Tongue (tissue), 2 donors: ENCODE data around the gene ZBED1. TPM values are rescaled to one million over a fixed set of nuclear protein-coding genes. Genes with fewer than 3 reads are reported as not detected.
"Not testable (repeated sequence)": the region's sequence is repeated elsewhere in the genome, so short reads cannot be mapped to it uniquely, and the experiment has no call there.

ENCODE experiments used
- DNase-seq: peaks from one replicate; pipeline ENCODE4 v3.0.0-alpha.2; 2015
- total RNA-seq: library from RNA; depleted of rRNA; stranded (reverse); fragments of >200 nt; gene quantifications from one replicate; pipeline ENCODE4 v1.2.3, GENCODE V29; 2014

Gene ZBED1
- total RNA-seq, 1 donor from 2014 or later, result 33.6 TPM

DNA sequence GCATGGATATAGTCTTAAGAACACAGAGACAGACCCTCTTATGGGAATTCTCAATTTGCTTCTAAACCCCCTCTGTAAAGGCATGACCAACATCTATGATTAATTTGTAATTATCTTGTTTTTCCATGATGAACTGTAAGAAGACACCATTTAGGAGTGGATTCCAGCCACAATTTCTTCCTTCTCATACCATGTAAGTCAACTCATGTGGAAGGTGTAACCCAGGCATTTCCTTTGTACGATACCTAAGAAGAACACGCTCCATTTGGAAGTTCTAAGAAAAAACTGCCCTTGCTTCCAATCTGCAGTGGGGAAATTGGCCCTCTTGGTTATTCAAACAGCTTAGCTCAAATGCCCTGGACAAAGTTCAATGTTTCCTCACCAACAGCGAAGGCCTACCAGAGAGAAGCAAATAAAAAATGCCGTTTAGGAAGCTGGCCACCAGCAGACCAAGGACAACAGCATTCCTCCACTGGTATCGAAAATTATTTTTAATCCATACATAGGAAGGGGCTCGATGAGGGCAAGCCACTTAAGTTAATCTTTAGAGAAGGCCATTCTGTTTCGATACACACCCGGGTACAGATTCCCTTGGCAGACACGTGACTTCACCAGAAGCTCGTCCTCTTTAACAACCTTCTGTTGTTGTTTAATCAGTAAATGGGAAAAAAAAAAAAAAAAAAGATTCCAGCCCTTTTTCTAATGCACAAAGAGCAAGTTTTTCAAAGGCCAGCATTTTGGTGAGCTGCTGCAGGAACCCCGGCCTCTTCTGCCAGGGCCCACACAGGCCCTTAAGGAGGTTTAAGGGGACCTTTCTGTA is 2.6 kb downstream of the ZBED1 start:
- peak; percentile 47 for DNase-seq

DNA sequence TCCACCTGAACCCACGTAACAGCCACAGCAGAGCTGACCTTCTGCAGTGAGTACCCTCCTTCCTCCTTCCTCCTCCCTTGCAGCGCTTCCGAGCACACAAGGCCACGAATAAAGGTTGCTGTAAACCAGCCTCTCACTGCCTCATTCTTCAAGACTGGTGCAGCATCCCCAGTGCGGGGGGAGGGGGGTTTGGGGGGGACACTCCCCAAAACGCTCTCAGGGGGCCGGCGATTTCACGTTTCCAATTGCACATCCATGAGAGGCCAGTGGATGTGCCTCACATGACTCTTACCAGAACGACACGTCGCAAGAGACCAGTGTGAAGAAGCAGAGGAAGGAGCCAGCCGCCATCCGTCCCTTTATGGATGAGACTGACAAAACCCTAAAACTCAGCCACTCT is 5.2 kb downstream of the ZBED1 start:
- no peak for DNase-seq

DNA sequence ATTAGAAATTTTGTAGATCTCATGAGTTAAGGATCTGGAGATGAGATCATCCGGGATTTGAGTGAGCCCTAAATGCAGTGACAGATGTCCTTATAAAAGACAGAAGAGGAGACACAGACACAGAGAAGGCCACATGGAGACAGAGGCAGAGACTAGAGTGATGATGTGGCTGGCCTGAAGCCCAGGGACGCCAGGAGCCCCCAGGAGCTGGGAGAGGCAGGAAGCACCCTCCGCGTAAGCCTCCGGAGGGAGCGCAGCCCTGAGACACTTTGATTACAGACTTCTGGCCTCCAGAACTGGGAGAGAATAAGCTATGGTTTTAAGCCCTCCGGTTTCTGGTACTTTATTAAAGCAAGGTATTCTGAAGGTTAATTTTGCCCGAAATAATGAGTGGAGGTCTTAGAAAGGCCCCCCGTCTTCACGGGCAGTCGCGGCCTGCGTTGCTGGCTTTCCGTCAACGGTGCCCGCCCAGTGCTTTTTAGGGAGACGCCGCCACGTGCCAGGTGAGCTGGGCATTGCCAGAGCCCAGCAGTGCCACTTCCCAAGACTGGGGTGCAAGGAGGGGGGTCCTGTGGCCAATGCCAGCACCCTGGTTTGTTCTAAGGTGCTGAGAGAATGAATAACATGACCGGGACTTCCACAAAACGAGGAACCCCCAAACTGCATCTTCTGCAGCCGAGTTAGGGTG is 8.1 kb downstream of the ZBED1 start:
- DNase-seq, result no peak

DNA sequence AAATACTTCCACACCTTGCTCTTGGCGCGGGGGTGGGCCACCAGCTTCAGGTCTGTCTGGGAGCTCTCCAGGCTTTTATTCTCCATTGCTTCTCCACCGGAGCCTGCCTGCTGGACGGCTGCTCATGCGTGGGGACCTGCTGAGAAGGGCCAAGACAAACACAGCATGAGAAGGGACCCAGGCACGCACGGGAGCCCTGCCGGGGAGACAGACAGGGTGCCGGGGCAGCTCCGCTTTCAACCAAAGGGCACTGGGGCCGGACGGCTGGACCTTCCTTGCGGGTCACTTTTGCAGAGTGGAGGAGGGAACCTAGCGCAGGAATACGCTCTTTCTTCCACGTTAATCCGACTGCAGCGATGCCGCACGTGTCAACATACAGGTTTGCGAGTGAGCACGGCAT is 10.1 kb downstream of the ZBED1 start:
- no peak for DNase-seq

DNA sequence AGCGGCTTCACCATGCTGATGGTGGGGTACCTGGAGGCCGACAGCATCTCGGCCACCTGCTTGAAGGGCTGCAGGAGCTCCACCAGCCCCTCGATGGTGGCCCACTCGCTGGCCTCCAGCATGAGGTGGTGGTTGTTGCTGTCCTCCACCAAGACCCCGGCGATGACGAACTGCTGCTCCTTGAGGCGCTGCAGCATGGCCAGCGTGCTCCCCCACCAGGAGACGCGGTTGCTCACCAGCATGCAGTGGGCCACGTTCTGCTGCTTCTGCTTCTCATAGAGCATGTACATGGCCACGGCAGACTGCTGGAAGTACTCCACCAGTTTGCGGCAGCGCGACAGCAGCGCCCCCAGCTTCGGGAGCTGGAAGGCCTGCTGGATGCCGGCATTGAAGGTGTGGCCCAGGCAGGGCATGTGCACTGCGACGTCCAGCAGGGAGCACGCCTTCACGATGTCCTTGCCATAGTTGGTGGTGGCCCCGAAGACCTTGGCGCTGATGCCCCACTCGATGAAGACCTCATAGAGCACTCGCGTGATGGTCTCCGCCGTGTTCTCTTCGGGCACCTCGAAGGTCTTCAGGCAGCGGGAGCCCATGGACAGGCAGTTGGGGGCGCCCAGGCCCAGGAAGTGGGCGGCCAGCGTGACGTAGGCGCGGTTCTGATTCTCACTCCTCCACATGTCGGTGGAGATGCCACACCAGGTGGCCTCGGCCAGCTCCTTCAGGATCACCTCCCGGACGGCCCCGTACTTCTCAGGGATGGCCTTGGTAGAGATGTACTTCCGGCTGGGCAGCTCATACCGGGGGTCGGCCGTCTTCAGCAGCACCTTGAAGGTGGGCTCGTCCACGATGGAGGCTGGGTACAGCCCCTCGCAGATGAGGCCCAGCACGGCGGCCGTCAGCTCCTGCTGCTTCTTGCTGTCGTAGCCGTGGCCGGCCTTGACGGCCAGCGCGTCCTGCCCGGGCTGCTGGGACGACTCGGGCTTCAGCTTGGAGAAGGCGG is 11.0 kb downstream of the ZBED1 start:
- DNase-seq, result no peak

DNA sequence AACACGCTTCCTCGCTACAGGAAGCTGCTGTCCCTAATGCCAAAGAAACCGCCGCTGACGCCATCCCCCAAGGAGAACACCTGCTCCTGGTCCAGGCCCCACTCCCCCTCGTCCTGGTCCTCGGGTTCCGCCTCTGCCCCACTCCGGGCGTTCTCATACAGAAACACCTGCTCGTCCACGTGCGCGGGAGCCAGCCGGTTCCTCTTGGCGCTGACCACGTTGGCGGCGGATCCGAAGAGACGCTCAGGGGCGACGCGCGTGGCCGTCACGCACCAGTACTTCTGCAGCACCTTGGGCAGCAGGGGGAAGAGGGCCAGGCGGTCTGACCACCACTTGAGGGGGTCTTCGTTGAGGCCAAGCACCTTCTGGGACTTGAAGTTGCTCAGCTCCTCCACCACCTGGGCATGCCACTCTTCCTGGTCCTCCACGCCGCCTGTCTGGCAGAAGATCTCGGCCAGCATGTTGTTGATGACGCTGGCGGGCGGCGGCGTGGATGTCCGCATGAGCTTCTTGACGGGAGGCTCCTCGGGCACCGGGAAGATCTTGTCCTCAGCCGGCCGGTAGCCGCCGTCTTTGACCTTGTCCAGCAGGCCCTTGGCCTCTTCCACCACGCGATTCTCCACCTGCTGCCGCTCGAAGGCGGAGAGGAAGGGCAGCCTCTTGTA is 12.0 kb downstream of the ZBED1 start:
- DNase-seq, result no peak

DNA sequence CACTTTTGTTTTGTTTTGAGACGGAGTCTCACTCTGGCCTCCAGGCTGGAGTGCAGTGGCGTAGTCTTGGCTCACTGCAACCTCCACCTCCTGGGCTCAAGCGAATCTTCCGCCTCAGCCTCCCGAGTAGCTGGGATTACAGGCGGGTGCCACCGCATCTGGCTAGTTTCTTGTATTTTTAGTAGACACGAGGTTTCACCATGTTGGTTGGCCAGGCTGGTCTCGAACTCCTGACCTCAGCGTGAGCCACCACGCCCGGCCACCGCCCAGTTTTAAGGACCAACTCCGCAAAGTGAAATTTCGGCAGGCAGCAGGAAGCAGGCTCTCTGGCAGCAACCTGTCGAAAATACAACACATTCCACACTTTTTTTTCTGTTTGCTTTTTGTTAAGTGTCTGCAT is 13.4 kb downstream of the ZBED1 start:
- DNase-seq, result no peak

DNA sequence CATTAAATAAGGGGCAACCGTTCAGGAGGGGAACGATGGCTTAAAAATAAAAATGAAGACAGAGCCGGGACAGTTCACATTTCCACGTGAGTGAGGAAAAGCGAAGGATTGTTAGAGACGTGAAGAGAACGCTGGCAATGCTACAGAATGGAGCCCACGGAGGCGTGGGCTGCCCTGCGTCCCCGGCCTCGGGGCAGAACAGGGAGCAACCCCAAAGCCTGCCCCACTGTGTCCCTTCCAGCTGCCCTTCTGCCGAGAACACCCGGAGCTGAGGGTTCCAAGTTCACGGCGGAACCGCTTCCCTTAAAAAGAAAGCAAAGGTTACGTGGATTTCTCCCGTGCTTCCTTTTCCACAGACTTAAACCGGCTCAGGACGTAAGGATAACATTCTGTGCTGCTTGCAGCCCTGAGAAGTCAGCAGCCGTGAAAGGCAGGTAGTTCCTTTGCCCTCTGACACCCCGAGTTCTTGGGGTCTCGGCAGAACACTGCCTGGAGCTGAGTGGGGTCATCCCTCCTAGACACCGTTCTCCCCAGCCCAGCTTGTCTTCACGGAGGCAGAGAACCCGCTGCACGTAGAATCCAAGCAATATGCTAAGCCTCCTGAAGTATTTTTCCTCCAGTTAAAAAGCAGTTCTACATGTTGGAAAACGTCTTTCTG is 14.2 kb downstream of the ZBED1 start:
- no peak for DNase-seq

DNA sequence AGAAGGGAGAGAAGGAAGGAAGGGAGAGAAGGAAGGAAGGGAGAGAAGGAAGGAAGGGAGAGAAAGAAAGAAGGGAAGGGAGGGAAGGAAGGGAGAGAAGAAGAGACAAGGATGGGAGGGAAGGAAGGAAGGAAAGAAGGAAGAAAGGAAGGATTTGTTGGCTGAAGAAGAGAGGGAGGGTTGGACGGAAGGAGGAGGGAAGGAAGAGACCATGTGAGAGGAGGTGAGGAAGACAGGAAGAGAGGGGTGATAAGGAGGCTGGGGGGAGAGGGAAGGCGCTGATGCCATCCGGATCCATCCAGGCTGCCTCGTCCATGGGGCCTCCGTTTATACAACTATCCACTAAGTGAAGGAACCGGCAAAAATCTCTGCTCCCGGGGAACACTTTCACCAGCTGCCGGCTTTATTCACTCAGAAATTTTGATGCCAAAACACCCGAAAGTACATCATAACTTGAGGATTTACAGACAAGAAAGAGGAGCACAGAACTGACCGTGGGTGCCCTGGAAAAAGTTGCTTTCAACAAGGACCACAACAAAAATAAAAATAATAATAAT is 14.9 kb downstream of the ZBED1 start:
- DNase-seq, result no peak

DNA sequence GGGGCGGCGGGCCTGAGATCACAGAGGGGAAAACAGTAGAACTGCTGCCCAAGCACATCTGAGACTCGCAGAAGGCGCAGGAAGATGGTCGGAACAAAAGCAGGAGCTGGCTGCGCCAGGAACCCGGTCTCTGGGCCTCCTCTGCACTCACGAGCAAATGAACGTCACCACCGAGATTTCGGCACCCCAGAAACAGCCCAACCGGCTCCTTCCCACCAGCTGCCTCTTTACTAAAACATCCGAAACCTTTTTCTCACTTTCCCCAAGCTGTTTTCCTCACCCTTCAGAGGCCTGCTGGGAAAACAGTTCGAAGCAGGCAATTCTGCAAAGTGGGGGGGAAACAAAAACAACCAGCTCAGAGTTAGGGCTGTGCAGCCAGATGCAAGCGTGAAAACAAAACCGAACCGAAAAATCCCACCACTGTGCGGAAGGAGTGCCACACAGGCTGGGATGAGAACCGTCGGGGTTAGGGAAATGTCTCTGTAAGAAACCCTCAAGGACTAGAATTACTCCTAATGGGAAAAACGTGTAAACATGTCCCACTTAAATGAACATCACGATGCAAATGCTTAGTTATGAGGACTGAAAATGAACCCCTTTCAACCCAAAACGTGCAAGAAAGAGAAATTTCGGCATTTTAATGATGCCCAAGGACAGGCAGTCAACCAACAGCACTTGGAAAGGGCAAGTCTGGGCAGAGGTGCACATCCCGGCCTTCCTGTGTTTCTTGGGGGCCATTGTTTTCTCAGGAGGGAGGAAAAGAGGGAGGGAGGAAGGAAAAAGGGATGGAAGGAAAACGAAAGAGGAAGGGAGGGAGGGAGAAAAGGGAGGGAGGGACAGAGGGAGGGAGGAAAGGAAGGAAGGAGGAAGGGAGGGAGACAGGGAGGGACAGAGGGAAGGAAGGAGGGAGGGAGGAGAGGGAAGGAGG is 15.8 kb downstream of the ZBED1 start:
- peak; percentile 75 for DNase-seq

DNA sequence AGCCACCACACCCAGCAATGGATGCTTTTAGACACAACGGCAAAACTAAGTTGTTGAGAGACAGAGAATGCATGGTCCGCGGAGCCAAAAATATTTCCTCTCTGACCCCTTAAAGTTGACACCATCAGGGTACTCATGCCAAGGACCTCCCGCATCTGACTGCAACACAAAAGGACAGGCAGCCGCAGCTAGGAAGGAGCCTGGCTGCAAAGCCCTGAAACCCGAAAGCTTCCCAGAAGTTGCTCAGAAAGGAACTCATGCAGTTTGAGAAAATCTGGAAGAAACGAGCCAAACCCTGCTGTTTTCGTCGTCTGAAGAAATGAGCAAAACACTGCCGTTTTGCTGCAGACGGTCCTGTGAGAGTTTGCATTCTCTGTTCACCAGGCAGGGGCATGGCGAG is 16.5 kb downstream of the ZBED1 start:
- peak; percentile 82 for DNase-seq

DNA sequence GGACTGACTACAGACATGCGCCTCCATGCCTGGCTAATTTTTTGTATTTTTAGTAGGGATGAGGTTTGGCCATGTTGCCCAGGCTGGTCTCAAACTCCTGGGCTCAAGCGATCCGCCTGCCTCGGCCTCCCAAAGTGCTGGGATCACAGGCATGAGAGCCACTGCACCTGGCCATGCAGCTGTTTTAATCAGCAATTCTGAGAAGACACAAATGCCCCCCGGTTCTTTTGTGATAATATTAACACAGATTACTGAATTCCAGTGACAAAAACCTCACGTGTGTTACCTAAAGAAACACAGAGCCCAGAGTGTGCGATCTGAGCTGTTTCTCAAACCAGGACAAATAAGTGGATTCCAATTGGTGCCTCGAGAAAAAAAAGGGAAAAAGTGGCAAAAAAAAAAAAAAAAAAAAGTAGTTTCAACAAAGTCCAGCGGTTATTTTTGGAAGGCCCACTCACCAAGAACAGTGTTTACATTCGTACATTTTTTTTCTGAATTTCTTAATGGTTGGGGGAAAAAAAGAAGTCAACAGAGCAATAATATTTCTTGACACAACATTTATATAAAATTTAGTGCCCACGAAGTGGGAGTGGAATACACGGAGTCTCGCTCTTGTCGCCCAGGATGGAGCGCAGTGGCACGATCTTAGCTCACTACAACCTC is 17.2 kb downstream of the ZBED1 start:
- DNase-seq, result no peak

DNA sequence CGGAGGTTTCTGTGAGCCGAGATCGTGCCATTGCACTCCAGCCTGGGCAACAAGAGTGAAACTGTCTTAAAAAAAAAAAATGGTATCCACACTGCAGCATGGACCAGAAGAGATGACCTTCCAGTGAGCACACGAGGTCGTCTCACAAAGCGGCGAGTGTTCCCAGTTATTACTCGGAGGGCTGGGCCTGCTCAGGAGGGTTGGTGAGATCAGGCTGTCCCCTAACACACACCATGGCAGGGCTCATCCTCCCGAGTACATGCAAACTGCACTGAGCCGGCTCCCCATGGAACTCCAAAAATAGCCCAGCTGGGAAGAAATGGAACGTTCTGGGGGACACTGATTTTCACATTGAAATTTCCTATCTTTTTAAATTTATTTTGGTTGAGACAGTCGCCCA is 19.2 kb downstream of the ZBED1 start:
- DNase-seq, result not testable (repeated sequence)

DNA sequence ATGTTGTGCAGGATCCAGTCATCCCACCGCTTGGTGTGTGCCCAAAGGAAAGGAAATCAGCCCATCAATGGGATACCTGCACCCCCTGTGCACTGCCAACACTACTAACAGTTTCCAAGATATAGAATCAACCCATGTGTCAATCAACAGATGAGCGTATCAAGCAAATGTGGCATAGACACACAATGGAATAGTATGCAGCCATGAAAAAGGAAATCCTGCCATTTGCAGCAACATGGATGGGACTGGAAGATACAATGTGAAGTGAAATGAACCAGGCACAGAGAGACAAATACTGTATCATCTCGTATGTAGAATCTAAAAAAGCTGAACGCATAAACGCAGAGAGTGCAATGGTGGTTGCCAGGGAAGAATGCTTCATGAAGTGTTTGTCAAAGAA is 20.8 kb downstream of the ZBED1 start:
- not testable (repeated sequence) for DNase-seq

DNA sequence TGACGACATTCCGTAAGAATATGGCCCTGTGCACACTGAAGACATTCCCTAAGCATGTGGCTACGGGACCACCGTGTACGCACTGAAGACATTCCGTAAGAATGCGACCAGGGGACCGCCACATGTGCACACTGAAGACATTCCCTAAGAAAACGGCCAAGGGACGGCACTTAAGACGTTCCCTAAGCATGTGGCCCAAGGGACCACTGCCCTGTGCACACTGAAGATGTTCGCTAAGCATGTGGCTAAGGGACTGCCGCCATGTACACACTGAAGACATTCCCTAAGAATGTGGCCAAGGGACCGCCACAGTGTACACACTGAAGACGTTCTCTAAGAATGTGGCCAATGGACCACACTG is 21.4 kb downstream of the ZBED1 start:
- no peak for DNase-seq

DNA sequence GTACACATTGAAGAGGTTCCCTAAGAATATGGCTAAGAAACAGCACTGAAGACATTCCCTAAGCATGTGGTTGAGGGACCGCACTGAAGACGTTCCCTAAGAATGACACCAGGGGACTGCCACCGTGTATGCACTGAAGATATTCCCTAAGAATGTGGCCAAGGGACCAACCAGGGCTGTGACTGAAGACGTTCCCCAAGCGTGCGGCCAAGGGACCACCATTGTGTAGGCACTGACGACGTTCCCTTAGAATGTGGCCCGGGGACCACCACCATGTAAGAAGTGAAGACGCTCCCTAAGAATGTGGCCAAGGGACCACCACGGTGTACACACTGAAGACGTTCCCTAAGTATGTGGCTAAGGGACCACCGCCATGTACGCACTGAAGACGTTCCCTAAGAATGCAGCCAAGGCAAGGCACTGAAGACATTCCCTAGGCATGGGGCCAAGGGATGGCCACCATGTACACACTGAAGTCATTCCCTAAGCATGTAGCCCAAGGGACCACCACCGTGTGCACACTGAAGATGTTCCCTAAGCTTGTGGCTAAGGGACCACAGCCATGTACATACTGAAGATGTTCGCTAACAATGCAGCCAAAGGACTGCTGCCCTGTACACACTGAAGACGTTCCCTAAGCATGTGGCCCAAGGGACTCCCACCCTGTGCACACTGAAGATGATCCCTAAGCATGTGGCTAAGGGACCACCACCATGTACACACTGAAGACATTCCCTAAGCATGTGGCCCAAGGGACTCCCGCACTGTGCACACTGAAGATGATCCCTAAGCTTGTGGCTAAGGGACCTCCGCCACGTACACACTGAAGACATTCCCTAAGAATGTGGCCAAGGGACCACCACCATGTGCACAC is 22.0 kb downstream of the ZBED1 start:
- DNase-seq, result no peak

DNA sequence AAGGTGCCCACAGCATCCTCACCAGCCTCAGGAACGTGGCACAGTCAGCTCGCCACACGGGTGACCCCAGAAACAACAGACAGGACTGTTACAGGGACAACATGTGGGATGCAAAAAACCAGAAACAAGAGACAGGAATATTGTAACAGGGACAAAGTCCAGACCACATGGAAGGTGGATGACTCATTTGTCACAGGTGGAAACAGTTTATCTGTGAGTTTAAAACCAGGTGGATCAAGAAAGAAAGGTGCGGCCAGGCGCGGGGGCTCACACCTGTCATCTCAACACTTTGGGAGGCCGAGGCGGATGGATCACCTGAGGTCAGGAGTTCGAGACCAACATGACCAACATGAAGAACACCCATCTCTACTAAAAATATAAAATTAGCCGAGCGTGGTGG is 23.5 kb downstream of the ZBED1 start:
- DNase-seq, result not testable (repeated sequence)

DNA sequence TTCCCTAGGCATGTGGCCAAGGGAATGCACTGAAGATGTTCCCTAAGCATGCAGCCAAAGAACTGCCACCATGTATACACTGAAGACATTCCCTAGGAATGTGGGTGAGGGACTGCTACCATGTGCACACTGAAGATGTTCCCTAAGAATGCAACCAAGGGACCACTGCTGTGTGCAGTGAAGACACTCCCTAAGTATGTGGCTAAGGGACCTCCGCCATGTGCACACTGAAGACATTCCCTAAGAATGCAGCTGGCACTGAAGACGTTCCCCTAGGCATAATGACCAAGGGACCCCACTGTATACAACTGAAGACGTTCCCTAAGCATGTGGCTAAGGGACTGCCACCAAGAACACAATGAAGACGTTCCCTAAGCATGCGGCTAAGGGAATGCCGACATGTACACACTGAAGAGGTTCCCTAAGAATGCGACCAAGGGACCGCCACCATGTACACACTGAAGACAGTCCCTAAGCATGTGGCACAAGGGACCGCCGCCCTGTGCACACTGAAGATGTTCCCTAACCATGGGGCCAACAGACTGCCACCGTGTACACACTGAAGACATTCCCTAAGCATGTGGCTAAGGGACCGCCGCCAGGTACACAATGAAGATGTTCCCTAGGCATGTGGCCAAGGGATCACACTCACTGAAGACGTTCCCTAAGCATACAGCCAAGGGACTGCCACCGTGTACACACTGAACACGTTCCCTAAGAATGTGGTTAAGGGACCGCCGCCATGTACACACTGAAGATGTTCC is 25.6 kb downstream of the ZBED1 start:
- no peak for DNase-seq
